ENCODE measurements around the gene GNAL. TPM values are rescaled to one million over a fixed set of nuclear protein-coding genes. Genes with fewer than 3 reads are reported as not detected.
"Not testable (repeated sequence)": the region's sequence is repeated elsewhere in the genome, so short reads cannot be mapped to it uniquely, and the experiment has no call there.

The GNAL gene
- total RNA-seq, 2 experiments from 2014 or later = 0.05 TPM; not detected in 1

GRCh38 chr18:11671156-11671555 is 17.9 kb upstream of the GNAL start:
- H3K9me3 Mint-ChIP-seq = no peaks in the 10 kb centered on the region
- CTCF ChIA-PET = interaction anchor here (0.6 to 1.4 kb wide), 2 partner anchors 14 to 16 kb away, joined by 3 to 4 read pairs; no protein-coding TSS in a partner anchor
- no peak overlapping the region for H3K27ac Mint-ChIP-seq
- intact Hi-C loops (cut with micrococcal nuclease) = no loop called here
- H3K27me3 Mint-ChIP-seq (ENCODE audit: low read depth) = peaks cover 6% of the 10 kb centered on the region
- H3K4me1 Mint-ChIP-seq (ENCODE audit: low read depth) = no peaks in the 10 kb centered on the region
- H3K36me3 Mint-ChIP-seq (ENCODE audit: low read depth) = no peaks in the 10 kb centered on the region
- H3K4me3 Mint-ChIP-seq = no peak overlapping the region
- DNase-seq = no peak

GRCh38 chr18:11672198-11672597 is 16.9 kb upstream of the GNAL start:
- H3K36me3 Mint-ChIP-seq (ENCODE audit: low read depth) = no peaks in the 10 kb centered on the region
- intact Hi-C loops (cut with micrococcal nuclease) = no loop called here
- H3K4me1 Mint-ChIP-seq (ENCODE audit: low read depth) = no peaks in the 10 kb centered on the region
- H3K27me3 Mint-ChIP-seq (ENCODE audit: low read depth) = peaks cover 9% of the 10 kb centered on the region
- no peak overlapping the region for H3K4me3 Mint-ChIP-seq
- H3K27ac Mint-ChIP-seq = no peak overlapping the region
- CTCF ChIA-PET = interaction anchor here (1.4 kb wide), 1 partner anchor 17 kb away, joined by 4 read pairs; no protein-coding TSS in a partner anchor
- DNase-seq = no peak
- no peaks in the 10 kb centered on the region for H3K9me3 Mint-ChIP-seq

GRCh38 chr18:11672846-11673454 is 16.1 kb upstream of the GNAL start:
- CTCF ChIA-PET = no interaction called here
- no peak overlapping the region for H3K27ac Mint-ChIP-seq
- H3K4me1 Mint-ChIP-seq (ENCODE audit: low read depth) = no peaks in the 10 kb centered on the region
- H3K27me3 Mint-ChIP-seq (ENCODE audit: low read depth) = peaks cover 13% of the 10 kb centered on the region
- intact Hi-C loops (cut with micrococcal nuclease) = no loop called here
- no peaks in the 10 kb centered on the region for H3K9me3 Mint-ChIP-seq
- no peaks in the 10 kb centered on the region for H3K36me3 Mint-ChIP-seq (ENCODE audit: low read depth)
- no peak overlapping the region for H3K4me3 Mint-ChIP-seq
- no peak for DNase-seq

GRCh38 chr18:11673560-11673959 is 15.5 kb upstream of the GNAL start:
- intact Hi-C loops (cut with micrococcal nuclease) = no loop called here
- Mint-ChIP-seq H3K9me3 (no peaks in the 10 kb centered on the region), H3K4me3 (no peak overlapping the region)

GRCh38 chr18:11674119-11674518 is 14.9 kb upstream of the GNAL start:
- DNase-seq = no peak
- H3K27me3 Mint-ChIP-seq (ENCODE audit: low read depth) = peaks cover 20% of the 10 kb centered on the region
- H3K27ac Mint-ChIP-seq = no peak overlapping the region
- H3K4me3 Mint-ChIP-seq = no peak overlapping the region
- CTCF ChIA-PET = interaction anchor here (0.6 kb wide), 1 partner anchor 386 kb away, joined by 3 read pairs; no protein-coding TSS in a partner anchor
- H3K9me3 Mint-ChIP-seq = no peaks in the 10 kb centered on the region
- no peaks in the 10 kb centered on the region for H3K36me3 Mint-ChIP-seq (ENCODE audit: low read depth)
- H3K4me1 Mint-ChIP-seq (ENCODE audit: low read depth) = no peaks in the 10 kb centered on the region
- intact Hi-C loops (cut with micrococcal nuclease) = no loop called here

More at GRCh38 chr18:11673560-11673959, 15.5 kb upstream of the GNAL start:
- CTCF ChIA-PET = interaction anchor here (0.6 kb wide), 1 partner anchor 386 kb away, joined by 3 read pairs; no protein-coding TSS in a partner anchor
- Mint-ChIP-seq H3K4me1 (ENCODE audit: low read depth) (no peaks in the 10 kb centered on the region), H3K27ac (no peak overlapping the region), H3K36me3 (ENCODE audit: low read depth) (no peaks in the 10 kb centered on the region), H3K27me3 (ENCODE audit: low read depth) (peaks cover 16% of the 10 kb centered on the region)
- no peak for DNase-seq

- no peaks in the 10 kb centered on the region for H3K36me3 Mint-ChIP-seq (ENCODE audit: low read depth)
- no peaks in the 10 kb centered on the region for H3K4me1 Mint-ChIP-seq (ENCODE audit: low read depth)
- DNase-seq = no peak
- H3K27ac Mint-ChIP-seq = no peak overlapping the region
- H3K27me3 Mint-ChIP-seq (ENCODE audit: low read depth) = peaks cover 26% of the 10 kb centered on the region
- H3K4me3 Mint-ChIP-seq = no peak overlapping the region
- intact Hi-C loops (cut with micrococcal nuclease) = loop anchor here (5.0 kb wide), 1 partner anchor 544 kb away; no protein-coding TSS in a partner anchor
- CTCF ChIA-PET = interaction anchor here (0.6 kb wide), 2 partner anchors 14 to 300 kb away, joined by 5 read pairs; no protein-coding TSS in a partner anchor
- H3K9me3 Mint-ChIP-seq = no peaks in the 10 kb centered on the region
These were observed 12.7 kb upstream of the GNAL start for GRCh38 chr18:11676386-11676785.

GRCh38 chr18:11676867-11677266 is 12.2 kb upstream of the GNAL start:
- no peaks in the 10 kb centered on the region for H3K4me1 Mint-ChIP-seq (ENCODE audit: low read depth)
- no peaks in the 10 kb centered on the region for H3K9me3 Mint-ChIP-seq
- no peak overlapping the region for H3K27ac Mint-ChIP-seq
- CTCF ChIA-PET = interaction anchor here (0.6 to 0.7 kb wide), 3 partner anchors 13 to 316 kb away, joined by 3 to 5 read pairs (median 5); no protein-coding TSS in a partner anchor
- no peak overlapping the region for H3K4me3 Mint-ChIP-seq
- intact Hi-C loops (cut with micrococcal nuclease) = loop anchor here (5.0 kb wide), 1 partner anchor 545 kb away; no protein-coding TSS in a partner anchor
- no peaks in the 10 kb centered on the region for H3K36me3 Mint-ChIP-seq (ENCODE audit: low read depth)
- DNase-seq = no peak
- peaks cover 26% of the 10 kb centered on the region for H3K27me3 Mint-ChIP-seq (ENCODE audit: low read depth)

- Mint-ChIP-seq H3K27me3 (ENCODE audit: low read depth) (peaks cover 31% of the 10 kb centered on the region), H3K9me3 (no peaks in the 10 kb centered on the region), H3K4me1 (ENCODE audit: low read depth) (no peaks in the 10 kb centered on the region), H3K36me3 (ENCODE audit: low read depth) (no peaks in the 10 kb centered on the region), H3K27ac (no peak overlapping the region), H3K4me3 (no peak overlapping the region)
- CTCF ChIA-PET = interaction anchor here (0.6 kb wide), 1 partner anchor 22 kb away, joined by 3 read pairs; no protein-coding TSS in a partner anchor
- DNase-seq = no peak
- intact Hi-C loops (cut with micrococcal nuclease) = loop anchor here (5.0 kb wide), 1 partner anchor 546 kb away; no protein-coding TSS in a partner anchor
These were observed 10.9 kb upstream of the GNAL start for GRCh38 chr18:11678211-11678610.

GRCh38 chr18:11689669-11690565 is 853 bp downstream of the GNAL start:
- H3K27me3 Mint-ChIP-seq (ENCODE audit: low read depth) = peaks cover 43% of the 10 kb centered on the region
- DNase-seq = peak; percentile 6
- H3K27ac Mint-ChIP-seq = no peak overlapping the region
- H3K4me3 Mint-ChIP-seq = peak overlapping the region; percentile 53
- no peaks in the 10 kb centered on the region for H3K36me3 Mint-ChIP-seq (ENCODE audit: low read depth)
- peaks cover 5% of the 10 kb centered on the region for H3K9me3 Mint-ChIP-seq
- intact Hi-C loops (cut with micrococcal nuclease) = no loop called here
- CTCF ChIA-PET = interaction anchor here (0.5 to 0.6 kb wide), 2 partner anchors 13 to 348 kb away, joined by 4 to 5 read pairs; no protein-coding TSS in a partner anchor
- H3K4me1 Mint-ChIP-seq (ENCODE audit: low read depth) = peaks cover 9% of the 10 kb centered on the region

- H3K9me3 Mint-ChIP-seq; H3K27ac Mint-ChIP-seq; H3K4me3 Mint-ChIP-seq; DNase-seq; H3K4me1 Mint-ChIP-seq (ENCODE audit: low read depth); intact Hi-C loops (cut with micrococcal nuclease); CTCF ChIA-PET; H3K36me3 Mint-ChIP-seq (ENCODE audit: low read depth): not testable (repeated sequence)
- peaks cover 46% of the 10 kb centered on the region for H3K27me3 Mint-ChIP-seq (ENCODE audit: low read depth)
These were observed 1.6 kb downstream of the GNAL start for GRCh38 chr18:11690660-11691059.

GRCh38 chr18:11695736-11696135 is 6.7 kb downstream of the GNAL start:
- Mint-ChIP-seq H3K9me3 (no peaks in the 10 kb centered on the region), H3K4me1 (ENCODE audit: low read depth) (no peaks in the 10 kb centered on the region), H3K27ac (no peak overlapping the region), H3K4me3 (no peak overlapping the region), H3K36me3 (ENCODE audit: low read depth) (no peaks in the 10 kb centered on the region), H3K27me3 (ENCODE audit: low read depth) (peaks cover 34% of the 10 kb centered on the region)
- DNase-seq = no peak
- CTCF ChIA-PET = no interaction called here
- intact Hi-C loops (cut with micrococcal nuclease) = no loop called here

- no peak for DNase-seq
- H3K4me3 Mint-ChIP-seq = no peak overlapping the region
- H3K27me3 Mint-ChIP-seq (ENCODE audit: low read depth) = peaks cover 33% of the 10 kb centered on the region
- CTCF ChIA-PET = no interaction called here
- intact Hi-C loops (cut with micrococcal nuclease) = no loop called here
- no peak overlapping the region for H3K27ac Mint-ChIP-seq
- H3K9me3 Mint-ChIP-seq = no peaks in the 10 kb centered on the region
- H3K36me3 Mint-ChIP-seq (ENCODE audit: low read depth) = no peaks in the 10 kb centered on the region
- H3K4me1 Mint-ChIP-seq (ENCODE audit: low read depth) = no peaks in the 10 kb centered on the region
These were observed 7.4 kb downstream of the GNAL start for GRCh38 chr18:11696451-11696850.

Measured in activated naive CD4-positive, alpha-beta T cell treated with anti-CD3 and anti-CD28 coated beads for 36 hours (primary cell).